Measurements from ENCODE around the gene NKD2. TPM values are rescaled to one million over a fixed set of nuclear protein-coding genes. Genes with fewer than 3 reads are reported as not detected.
"Not testable (repeated sequence)": the region's sequence is repeated elsewhere in the genome, so short reads cannot be mapped to it uniquely, and the experiment has no call there.

The NKD2 gene
- total and polyA plus RNA-seq, 2 experiments from 2014 or later = 9.0 to 11.9 TPM

DNA sequence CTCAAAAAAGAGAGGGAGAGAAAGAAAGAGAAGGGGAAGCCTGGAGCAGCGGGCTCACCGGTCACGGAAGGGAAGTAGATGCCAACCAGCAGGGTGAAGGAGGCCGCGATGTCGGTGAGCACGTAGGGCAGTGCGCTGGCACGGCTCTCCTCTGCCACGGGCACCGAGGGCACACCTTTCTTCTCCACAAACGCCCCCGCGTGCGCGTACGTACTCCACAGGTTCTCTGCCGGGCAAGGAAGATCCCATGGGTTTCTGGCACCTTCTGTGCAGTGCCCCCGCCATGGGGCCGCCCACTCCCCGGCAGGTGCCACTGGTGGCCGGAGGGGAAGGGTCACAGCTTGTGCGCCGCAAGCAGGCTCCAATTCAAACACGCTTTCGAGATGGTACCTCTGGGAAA, 72.9 kb downstream of the NKD2 start (continued):
- TF ChIP-seq, protein P1, sequence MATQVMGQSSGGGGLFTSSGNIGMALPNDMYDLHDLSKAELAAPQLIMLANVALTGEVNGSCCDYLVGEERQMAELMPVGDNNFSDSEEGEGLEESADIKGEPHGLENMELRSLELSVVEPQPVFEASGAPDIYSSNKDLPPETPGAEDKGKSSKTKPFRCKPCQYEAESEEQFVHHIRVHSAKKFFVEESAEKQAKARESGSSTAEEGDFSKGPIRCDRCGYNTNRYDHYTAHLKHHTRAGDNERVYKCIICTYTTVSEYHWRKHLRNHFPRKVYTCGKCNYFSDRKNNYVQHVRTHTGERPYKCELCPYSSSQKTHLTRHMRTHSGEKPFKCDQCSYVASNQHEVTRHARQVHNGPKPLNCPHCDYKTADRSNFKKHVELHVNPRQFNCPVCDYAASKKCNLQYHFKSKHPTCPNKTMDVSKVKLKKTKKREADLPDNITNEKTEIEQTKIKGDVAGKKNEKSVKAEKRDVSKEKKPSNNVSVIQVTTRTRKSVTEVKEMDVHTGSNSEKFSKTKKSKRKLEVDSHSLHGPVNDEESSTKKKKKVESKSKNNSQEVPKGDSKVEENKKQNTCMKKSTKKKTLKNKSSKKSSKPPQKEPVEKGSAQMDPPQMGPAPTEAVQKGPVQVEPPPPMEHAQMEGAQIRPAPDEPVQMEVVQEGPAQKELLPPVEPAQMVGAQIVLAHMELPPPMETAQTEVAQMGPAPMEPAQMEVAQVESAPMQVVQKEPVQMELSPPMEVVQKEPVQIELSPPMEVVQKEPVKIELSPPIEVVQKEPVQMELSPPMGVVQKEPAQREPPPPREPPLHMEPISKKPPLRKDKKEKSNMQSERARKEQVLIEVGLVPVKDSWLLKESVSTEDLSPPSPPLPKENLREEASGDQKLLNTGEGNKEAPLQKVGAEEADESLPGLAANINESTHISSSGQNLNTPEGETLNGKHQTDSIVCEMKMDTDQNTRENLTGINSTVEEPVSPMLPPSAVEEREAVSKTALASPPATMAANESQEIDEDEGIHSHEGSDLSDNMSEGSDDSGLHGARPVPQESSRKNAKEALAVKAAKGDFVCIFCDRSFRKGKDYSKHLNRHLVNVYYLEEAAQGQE (IDR thresholded peaks at IDR 0.05; ENCODE audit: unreplicated experiment) = no peak

DNA sequence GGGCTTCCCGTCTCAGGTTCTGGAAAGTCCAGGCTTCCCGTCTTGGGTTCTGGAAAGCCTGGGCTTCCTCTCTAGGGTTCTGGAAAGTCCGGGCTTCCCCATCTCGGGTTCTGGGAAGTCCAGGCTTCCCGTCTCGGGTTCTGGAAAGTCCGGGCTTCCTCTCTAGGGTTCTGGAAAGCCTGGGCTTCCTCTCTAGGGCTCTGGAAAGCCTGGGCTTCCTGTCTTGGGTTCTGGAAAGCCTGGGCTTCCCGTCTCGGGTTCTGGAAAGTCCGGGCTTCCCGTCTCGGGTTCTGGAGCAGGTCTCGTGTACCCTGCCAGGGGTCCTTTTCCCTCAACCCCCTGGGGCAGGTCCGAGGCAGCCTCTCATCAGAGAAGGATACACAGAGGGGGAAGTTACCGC, 74.4 kb downstream of the NKD2 start:
- DNase-seq (ENCODE audit: low spot score); H3K4me2 ChIP-seq; ATAC-seq; H3F3A ChIP-seq (replicated peaks; ENCODE audit: low read depth); H3K9me2 ChIP-seq (ENCODE audit: insufficient read depth); H3K4me1 Mint-ChIP-seq; H3K27me3 ChIP-seq (ENCODE audit: insufficient read depth); H3K4me3 Mint-ChIP-seq; H3K27ac Mint-ChIP-seq; H3K79me2 ChIP-seq (replicated peaks; ENCODE audit: insufficient read depth); H3K4me3 ChIP-seq; H2AFZ ChIP-seq; H3K27ac ChIP-seq (ENCODE audit: low read depth); H3K4me1 ChIP-seq (ENCODE audit: insufficient read depth); H3K36me3 ChIP-seq (ENCODE audit: insufficient read depth); H3K27me3 Mint-ChIP-seq (ENCODE audit: insufficient read depth, low read depth, poor library complexity); H4K20me1 ChIP-seq (replicated peaks; ENCODE audit: insufficient read depth); H3K9me3 Mint-ChIP-seq: not testable (repeated sequence)
- peaks cover 25% of the 10 kb centered on the region for H3K36me3 Mint-ChIP-seq (ENCODE audit: low read depth)

DNA sequence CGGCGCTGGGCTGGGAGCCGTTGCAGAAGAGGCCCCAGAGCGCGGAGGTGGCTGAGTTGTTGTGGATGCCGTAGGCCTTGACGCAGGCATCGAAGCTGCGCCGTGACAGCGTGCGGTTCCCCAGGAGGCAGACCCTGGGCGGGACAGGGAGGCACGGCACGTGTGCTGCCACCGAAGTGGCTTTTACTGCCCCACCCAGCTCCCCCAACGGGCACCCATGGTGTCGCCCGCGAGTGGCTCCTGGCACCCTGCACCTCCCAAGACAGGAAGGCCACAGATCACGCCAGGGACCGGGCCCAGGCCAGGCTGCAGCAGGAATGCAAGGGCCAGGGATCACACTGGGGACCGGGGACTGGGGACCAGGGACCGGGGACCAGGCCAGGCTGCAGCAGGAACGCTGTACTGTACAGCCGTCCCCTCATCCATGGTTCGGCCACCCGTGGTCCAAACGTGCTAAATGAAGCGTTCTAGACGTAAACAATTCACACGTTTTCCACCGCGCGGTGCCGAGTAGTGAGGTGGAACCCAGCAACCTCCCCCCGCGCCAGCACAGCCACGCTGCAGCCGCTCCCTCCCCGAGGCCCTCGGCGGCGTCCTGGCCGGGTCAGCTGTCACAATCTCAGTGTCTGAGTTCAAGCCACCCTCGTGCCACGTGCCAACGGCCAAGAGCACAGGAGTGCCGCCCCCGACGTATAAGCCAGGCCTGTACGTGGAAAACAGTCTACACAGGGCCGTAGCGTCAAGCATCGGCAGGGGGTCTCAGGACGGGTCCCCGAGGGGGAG, 75.4 kb downstream of the NKD2 start:
- H3K4me2 ChIP-seq = no peak overlapping the region
- H3K4me3 Mint-ChIP-seq = no peak overlapping the region
- H3K9me3 Mint-ChIP-seq = no peaks in the 10 kb centered on the region
- H3F3A ChIP-seq (replicated peaks; ENCODE audit: low read depth) = no peaks in the 10 kb centered on the region
- no peaks in the 10 kb centered on the region for H4K20me1 ChIP-seq (replicated peaks; ENCODE audit: insufficient read depth)
- H3K27me3 ChIP-seq (ENCODE audit: insufficient read depth) = no peaks in the 10 kb centered on the region
- ATAC-seq = no peak
- H3K4me3 ChIP-seq = no peak overlapping the region
- no peak overlapping the region for H3K27ac ChIP-seq (ENCODE audit: low read depth)
- no peaks in the 10 kb centered on the region; the same call in 2 of the 3 replicates for H3K4me1 Mint-ChIP-seq
- H3K27ac Mint-ChIP-seq = no peak overlapping the region
- no peaks in the 10 kb centered on the region for H3K9me2 ChIP-seq (ENCODE audit: insufficient read depth)
- no peaks in the 10 kb centered on the region for H3K79me2 ChIP-seq (replicated peaks; ENCODE audit: insufficient read depth)
- H3K36me3 ChIP-seq (ENCODE audit: insufficient read depth) = no peaks in the 10 kb centered on the region
- no peak overlapping the region for H2AFZ ChIP-seq
- H3K4me1 ChIP-seq (ENCODE audit: insufficient read depth) = no peaks in the 10 kb centered on the region
- peaks cover 25% of the 10 kb centered on the region for H3K36me3 Mint-ChIP-seq (ENCODE audit: low read depth)
- H3K27me3 Mint-ChIP-seq (ENCODE audit: insufficient read depth, low read depth, poor library complexity) = peaks cover 4% of the 10 kb centered on the region
- DNase-seq (ENCODE audit: low spot score) = no peak
- TF ChIP-seq, protein P2, sequence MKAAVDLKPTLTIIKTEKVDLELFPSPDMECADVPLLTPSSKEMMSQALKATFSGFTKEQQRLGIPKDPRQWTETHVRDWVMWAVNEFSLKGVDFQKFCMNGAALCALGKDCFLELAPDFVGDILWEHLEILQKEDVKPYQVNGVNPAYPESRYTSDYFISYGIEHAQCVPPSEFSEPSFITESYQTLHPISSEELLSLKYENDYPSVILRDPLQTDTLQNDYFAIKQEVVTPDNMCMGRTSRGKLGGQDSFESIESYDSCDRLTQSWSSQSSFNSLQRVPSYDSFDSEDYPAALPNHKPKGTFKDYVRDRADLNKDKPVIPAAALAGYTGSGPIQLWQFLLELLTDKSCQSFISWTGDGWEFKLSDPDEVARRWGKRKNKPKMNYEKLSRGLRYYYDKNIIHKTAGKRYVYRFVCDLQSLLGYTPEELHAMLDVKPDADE (IDR thresholded peaks at IDR 0.05) = no peak
- TF ChIP-seq POLR2AphosphoS5 (IDR thresholded peaks at IDR 0.05; ENCODE audit: low read depth) (no peak), ZNF114 (CRISPR knock-in tag; IDR thresholded peaks at IDR 0.05) (no peak), CREB1 (CRISPR knock-in tag; IDR thresholded peaks at IDR 0.05; ENCODE audit: low read depth) (no peak), EZH2 (IDR thresholded peaks at IDR 0.05; ENCODE audit: low read depth, unreplicated experiment) (no peak), JUNB (IDR thresholded peaks at IDR 0.05; ENCODE audit: unreplicated experiment) (no peak), EZH2phosphoT487 (IDR thresholded peaks at IDR 0.05; ENCODE audit: unreplicated experiment) (no peak)
- TF ChIP-seq, protein P3, sequence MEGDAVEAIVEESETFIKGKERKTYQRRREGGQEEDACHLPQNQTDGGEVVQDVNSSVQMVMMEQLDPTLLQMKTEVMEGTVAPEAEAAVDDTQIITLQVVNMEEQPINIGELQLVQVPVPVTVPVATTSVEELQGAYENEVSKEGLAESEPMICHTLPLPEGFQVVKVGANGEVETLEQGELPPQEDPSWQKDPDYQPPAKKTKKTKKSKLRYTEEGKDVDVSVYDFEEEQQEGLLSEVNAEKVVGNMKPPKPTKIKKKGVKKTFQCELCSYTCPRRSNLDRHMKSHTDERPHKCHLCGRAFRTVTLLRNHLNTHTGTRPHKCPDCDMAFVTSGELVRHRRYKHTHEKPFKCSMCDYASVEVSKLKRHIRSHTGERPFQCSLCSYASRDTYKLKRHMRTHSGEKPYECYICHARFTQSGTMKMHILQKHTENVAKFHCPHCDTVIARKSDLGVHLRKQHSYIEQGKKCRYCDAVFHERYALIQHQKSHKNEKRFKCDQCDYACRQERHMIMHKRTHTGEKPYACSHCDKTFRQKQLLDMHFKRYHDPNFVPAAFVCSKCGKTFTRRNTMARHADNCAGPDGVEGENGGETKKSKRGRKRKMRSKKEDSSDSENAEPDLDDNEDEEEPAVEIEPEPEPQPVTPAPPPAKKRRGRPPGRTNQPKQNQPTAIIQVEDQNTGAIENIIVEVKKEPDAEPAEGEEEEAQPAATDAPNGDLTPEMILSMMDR (conservative IDR thresholded peaks at IDR 0.05; ENCODE audit: low read depth in 2 of 2) = no peak

Data from GM23338 (cell line).